ENCODE data around the gene ATP6V1C2.

GRCh38 chr2:10820978-10821695, 99.7 kb downstream of the ATP6V1C2 start:
- TF ChIP-seq CEBPB (IDR thresholded peaks at IDR 0.05; ENCODE audit: low read depth, low read length) (no peak), CTCF (conservative IDR thresholded peaks at IDR 0.05; ENCODE audit: low read depth, low read length) (no peak), POLR2A (IDR thresholded peaks at IDR 0.05; ENCODE audit: low read depth, low read length) (no peak), SMC3 (IDR thresholded peaks at IDR 0.05; ENCODE audit: low read depth, low read length) (no peak)
